Endothelial cell of umbilical vein (primary cell): ENCODE measurements around the gene TIGD1. TPM values are rescaled to one million over a fixed set of nuclear protein-coding genes. Genes with fewer than 3 reads are reported as not detected.

Experiments
- BruUV-seq: library from RNA; stranded (reverse); fragments of 400-500 nt; replicated peaks from 2 replicates; lab custom pipeline; 2021; lab: Mats Ljungman, UMichigan
- CTCF ChIA-PET: fragments of 300-600, 350-600 bp; sonication (Branson Sonifier 250); formaldehyde crosslinking; loops from one replicate; lab custom pipeline; 2021; ENCODE audit warnings: antibody characterized with exemption, inconsistent platforms; lab: Charles Lee
- POLR2A ChIA-PET: fragments of 300-600, 350-600 bp; sonication (Branson Sonifier 250); formaldehyde crosslinking; loops from one replicate; lab custom pipeline; 2021; ENCODE audit warnings: antibody characterized with exemption, inconsistent platforms; lab: Charles Lee
- DNase-seq: peaks from one replicate; pipeline ENCODE4 v3.0.0-alpha.2; 2011; ENCODE audit warnings: low read depth, low spot score
- FAIRE-seq: peaks from 2 replicates; lab custom pipeline; 2011; peaks lifted over from hg19 to GRCh38; lab: Jason Lieb, UNC
- H2AFZ ChIP-seq: 2 replicates; pipeline ENCODE4 v1.6.0; 2012; ENCODE audit warnings: low read depth, low read length, control low read depth, inconsistent platforms
- H3K27ac ChIP-seq: 2 replicates; pipeline ENCODE4 v1.5.1; 2011; ENCODE audit warnings: low read depth, mild to moderate bottlenecking, control low read depth, low read length, moderate library complexity; ENCODE audit not compliant: insufficient read depth
- H3K27me3 ChIP-seq, 2 experiments: 2 replicates each; pipeline versions ENCODE4 v1.6.0 to v1.6.1; 2011; ENCODE audit warnings: low read length in 2 of 2, mixed read lengths in 1 of 2; ENCODE audit not compliant: control insufficient read depth in 2 of 2, insufficient read depth in 2 of 2
- H3K36me3 ChIP-seq, 2 experiments: 2 replicates in 1 of 2; 3 replicates in 1 of 2; pipeline ENCODE4 v1.5.1; 2011; ENCODE audit warnings: low read length in 2 of 2, mild to moderate bottlenecking in 1 of 2, moderate library complexity in 1 of 2; ENCODE audit not compliant: control insufficient read depth in 2 of 2, insufficient read depth in 2 of 2; ENCODE audit errors: extremely low read depth in 1 of 2
- H3K4me1 ChIP-seq: 3 replicates; pipeline ENCODE4 v1.5.1; 2011; ENCODE audit warnings: mild to moderate bottlenecking, low read length; ENCODE audit not compliant: control insufficient read depth, insufficient read depth; ENCODE audit errors: extremely low read depth
- H3K4me2 ChIP-seq: 2 replicates; pipeline ENCODE4 v1.6.1; 2011; ENCODE audit warnings: low read length, control low read depth, mixed read lengths; ENCODE audit not compliant: insufficient read depth
- H3K4me3 ChIP-seq, 3 experiments: fragments of 200-600 bp in 1 of 3; sonication (generic), shearing (Covaris generic) in 1 of 3; replicated peaks in 1 of 3; 2 replicates each; pipeline ENCODE4 v1.5.1; 2011 to 2016; ENCODE audit warnings: control low read depth in 3 of 3, low read length in 3 of 3, mild to moderate bottlenecking in 2 of 3, inconsistent platforms in 1 of 3, low read depth in 1 of 3, moderate library complexity in 1 of 3; ENCODE audit not compliant: insufficient read depth in 1 of 3
- H3K79me2 ChIP-seq: 2 replicates; pipeline ENCODE4 v1.6.0; 2012; ENCODE audit warnings: low read length, inconsistent platforms; ENCODE audit not compliant: control insufficient read depth, insufficient read depth
- H3K9ac ChIP-seq: replicated peaks from 2 replicates; pipeline ENCODE3; 2011; ENCODE audit warnings: low read length, control low read depth; ENCODE audit not compliant: insufficient read depth; ENCODE audit errors: extremely low read depth
- H3K9me1 ChIP-seq: replicated peaks from 3 replicates; pipeline ENCODE4 v1.6.0; 2011; ENCODE audit warnings: mild to moderate bottlenecking, low read length; ENCODE audit not compliant: control insufficient read depth, insufficient read depth; ENCODE audit errors: extremely low read depth
- H3K9me3 ChIP-seq: replicated peaks from 2 replicates; pipeline ENCODE4 v1.5.1; 2012; ENCODE audit warnings: low read length, inconsistent platforms; ENCODE audit not compliant: control insufficient read depth, insufficient read depth
- H4K20me1 ChIP-seq: replicated peaks from 2 replicates; pipeline ENCODE3; 2011; ENCODE audit warnings: mild to moderate bottlenecking, low read length; ENCODE audit not compliant: control insufficient read depth, insufficient read depth; ENCODE audit errors: extremely low read depth
- EZH2 ChIP-seq: IDR thresholded peaks from 2 replicates; pipeline ENCODE4 v1.6.1; 2012; ENCODE audit warnings: borderline replicate concordance, low read depth, mild to moderate bottlenecking, moderate library complexity, low read length, inconsistent platforms; ENCODE audit not compliant: severe bottlenecking
- GATA2 ChIP-seq: IDR thresholded peaks from 2 replicates; pipeline ENCODE4 v1.7.0; 2011; ENCODE audit warnings: low read depth, mild to moderate bottlenecking, moderate library complexity, mixed read lengths, low read length; ENCODE audit not compliant: insufficient read length, insufficient read depth
- JUN ChIP-seq: IDR thresholded peaks from 2 replicates; pipeline ENCODE4 v1.6.1; 2011; ENCODE audit warnings: borderline replicate concordance, low read depth; ENCODE audit not compliant: insufficient read length, insufficient read depth
- POLR2A ChIP-seq: IDR thresholded peaks from 2 replicates; pipeline ENCODE4 v1.6.1; 2012; ENCODE audit warnings: low read depth, mild to moderate bottlenecking, control low read depth, low read length
- POLR2AphosphoS5 ChIP-seq: IDR thresholded peaks from 2 replicates; pipeline ENCODE4 v1.6.1; 2012; ENCODE audit warnings: low read depth, mild to moderate bottlenecking, control low read depth, low read length, moderate library complexity; ENCODE audit not compliant: insufficient read depth
- dilution Hi-C: fragments of 300-500 bp; cut with MboI; formaldehyde crosslinking; loops from one replicate; pipeline ENCODE4 v1.15.0; 2019; ENCODE audit warnings: low sequenced_read_pairs; ENCODE audit not compliant: extremely low pct_ligation_motif_present
- intact Hi-C: fragments of 100-400 bp; cut with micrococcal nuclease; formaldehyde crosslinking; loops from one replicate; pipeline ENCODE4 v1.10.0; 2022
- polyA plus RNA-seq, 4 experiments: library from polyadenylated mRNA; depleted of rRNA in 3 of 4; stranded (reverse) in 3 of 4; unstranded in 1 of 4; fragments of >200 nt; gene quantifications; 2 replicates each; pipeline versions ENCODE4 v1.2.1 to v1.2.3, GENCODE V29; 2011 to 2012; ENCODE audit warnings: missing spikeins in 1 of 4
- total RNA-seq: library from RNA; stranded (reverse); gene quantifications from 2 replicates; pipeline ENCODE4 v1.2.3, GENCODE V29; 2021
- TF ChIP-seq, protein P1 (sequence below): IDR thresholded peaks from 2 replicates; pipeline ENCODE4 v1.6.1; 2011; ENCODE audit not compliant: insufficient read depth, insufficient read length
- TF ChIP-seq, protein P2 (sequence below), 2 donors: IDR thresholded peaks; 1 replicate in 1 of 2; 2 replicates in 1 of 2; pipeline ENCODE4 v1.5.1; 2011; ENCODE audit warnings: low read length in 2 of 2, mild to moderate bottlenecking in 2 of 2, moderate library complexity in 2 of 2, control low read depth in 1 of 2, inconsistent platforms in 1 of 2, low read depth in 1 of 2; ENCODE audit not compliant: insufficient read depth in 1 of 2; ENCODE audit errors: extremely low read depth in 1 of 2

The TIGD1 gene
- total and polyA plus RNA-seq, 2 donors (not counting 3 experiments of a cell fraction or from before 2014, with no cell fraction given), result 1.6 to 3.3 TPM

DNA sequence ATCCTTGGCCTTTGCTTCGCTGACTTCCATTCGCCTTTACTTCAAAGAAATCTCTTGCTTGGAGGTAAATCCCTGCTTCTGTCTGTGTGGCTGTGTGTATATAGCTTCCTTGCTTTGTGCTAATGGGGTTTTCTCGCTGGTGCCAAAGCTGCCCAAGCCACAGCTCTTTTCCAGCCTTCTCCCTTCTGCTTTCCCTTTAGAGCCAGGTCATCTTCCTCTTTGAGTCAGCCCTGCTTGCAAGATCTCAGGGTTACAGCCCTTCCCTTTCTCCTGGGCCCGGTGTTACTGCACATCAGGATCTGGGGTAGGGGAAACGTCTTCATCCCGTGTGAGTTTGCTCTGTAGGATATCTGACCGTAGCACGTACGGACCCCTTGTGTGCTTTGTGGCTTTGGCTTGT lies 19.2 kb upstream of the TIGD1 start:
- DNase-seq (no peak), FAIRE-seq (no peak)
- H3K9ac ChIP-seq, result no peak overlapping the region
- H3K9me3 ChIP-seq, result no peaks in the 10 kb centered on the region
- H2AFZ ChIP-seq, result no peak overlapping the region
- H3K4me3 ChIP-seq, result no peak overlapping the region
- H3K4me2 ChIP-seq, result no peak overlapping the region
- no peaks in the 10 kb centered on the region for H3K79me2 ChIP-seq
- H4K20me1 ChIP-seq, result no peaks in the 10 kb centered on the region
- dilution Hi-C loops (no loop called here), intact Hi-C loops (no loop called here)
- ChIA-PET CTCF (no interaction called here), POLR2A (no interaction called here)
- TF ChIP-seq POLR2A (no peak), GATA2 (no peak), EZH2 (no peak), JUN (no peak), POLR2AphosphoS5 (no peak)
- TF ChIP-seq, protein P1, sequence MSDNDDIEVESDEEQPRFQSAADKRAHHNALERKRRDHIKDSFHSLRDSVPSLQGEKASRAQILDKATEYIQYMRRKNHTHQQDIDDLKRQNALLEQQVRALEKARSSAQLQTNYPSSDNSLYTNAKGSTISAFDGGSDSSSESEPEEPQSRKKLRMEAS, result no peak
- TF ChIP-seq, protein P2, sequence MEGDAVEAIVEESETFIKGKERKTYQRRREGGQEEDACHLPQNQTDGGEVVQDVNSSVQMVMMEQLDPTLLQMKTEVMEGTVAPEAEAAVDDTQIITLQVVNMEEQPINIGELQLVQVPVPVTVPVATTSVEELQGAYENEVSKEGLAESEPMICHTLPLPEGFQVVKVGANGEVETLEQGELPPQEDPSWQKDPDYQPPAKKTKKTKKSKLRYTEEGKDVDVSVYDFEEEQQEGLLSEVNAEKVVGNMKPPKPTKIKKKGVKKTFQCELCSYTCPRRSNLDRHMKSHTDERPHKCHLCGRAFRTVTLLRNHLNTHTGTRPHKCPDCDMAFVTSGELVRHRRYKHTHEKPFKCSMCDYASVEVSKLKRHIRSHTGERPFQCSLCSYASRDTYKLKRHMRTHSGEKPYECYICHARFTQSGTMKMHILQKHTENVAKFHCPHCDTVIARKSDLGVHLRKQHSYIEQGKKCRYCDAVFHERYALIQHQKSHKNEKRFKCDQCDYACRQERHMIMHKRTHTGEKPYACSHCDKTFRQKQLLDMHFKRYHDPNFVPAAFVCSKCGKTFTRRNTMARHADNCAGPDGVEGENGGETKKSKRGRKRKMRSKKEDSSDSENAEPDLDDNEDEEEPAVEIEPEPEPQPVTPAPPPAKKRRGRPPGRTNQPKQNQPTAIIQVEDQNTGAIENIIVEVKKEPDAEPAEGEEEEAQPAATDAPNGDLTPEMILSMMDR (IDR thresholded peaks at IDR 0.05; ENCODE audit: extremely low read depth in 1 of 2, insufficient read depth in 1 of 2, low read depth in 1 of 2, low read length in 2 of 2), result no peak
- H3K36me3 ChIP-seq, result peaks cover 27 to 45% of the 10 kb centered on the region in 2 experiments
- no peaks in the 10 kb centered on the region for H3K27me3 ChIP-seq
- no TSS peak for BruUV-seq
- H3K27ac ChIP-seq, result no peak overlapping the region
- H3K9me1 ChIP-seq, result no peaks in the 10 kb centered on the region
- no peaks in the 10 kb centered on the region for H3K4me1 ChIP-seq
